GM19328 (cell line): ENCODE measurements around the gene TNNI3K.

Experiments
- ATAC-seq: cut with Tn5 transposase; IDR thresholded peaks from one replicate; pipeline ENCODE4 v1.9.1; 2021; ENCODE audit warnings: mild to moderate bottlenecking, moderate library complexity; ENCODE audit not compliant: unreplicated experiment

Gene TNNI3K

GRCh38 chr1:74280642-74281396 is 45.6 kb downstream of the TNNI3K start:
- no peak for ATAC-seq

GRCh38 chr1:74286414-74286813 is 51.2 kb downstream of the TNNI3K start:
- ATAC-seq = no peak

- ATAC-seq = no peak
Measured at GRCh38 chr1:74314438-74314837, 79.3 kb downstream of the TNNI3K start.

- ATAC-seq = no peak
Measured at GRCh38 chr1:74316302-74316701, 81.1 kb downstream of the TNNI3K start.

- ATAC-seq = no peak
Measured at GRCh38 chr1:74317663-74318062, 82.5 kb downstream of the TNNI3K start.

GRCh38 chr1:74323937-74324473 is 88.8 kb downstream of the TNNI3K start:
- no peak for ATAC-seq

- no peak for ATAC-seq
Measured at GRCh38 chr1:74324684-74325448, 89.7 kb downstream of the TNNI3K start.

- no peak for ATAC-seq
Measured at GRCh38 chr1:74328851-74329250, 93.7 kb downstream of the TNNI3K start.

- ATAC-seq = no peak
Measured at GRCh38 chr1:74333244-74333643, 98.1 kb downstream of the TNNI3K start.

GRCh38 chr1:74334147-74334546 is 99.0 kb downstream of the TNNI3K start:
- ATAC-seq = no peak

- ATAC-seq = no peak
Measured at GRCh38 chr1:74340656-74341055, 105.5 kb downstream of the TNNI3K start.

GRCh38 chr1:74341702-74342339 is 106.6 kb downstream of the TNNI3K start:
- ATAC-seq = no peak

- ATAC-seq = no peak
Measured at GRCh38 chr1:74343216-74343615, 108.0 kb downstream of the TNNI3K start.

- no peak for ATAC-seq
Measured at GRCh38 chr1:74344387-74344786, 109.2 kb downstream of the TNNI3K start.

GRCh38 chr1:74356493-74356892 is 121.3 kb downstream of the TNNI3K start:
- no peak for ATAC-seq

- ATAC-seq = no peak
Measured at GRCh38 chr1:74357150-74357549, 122.0 kb downstream of the TNNI3K start.

GRCh38 chr1:74357756-74358155 is 122.6 kb downstream of the TNNI3K start:
- no peak for ATAC-seq

GRCh38 chr1:74362691-74363090 is 127.5 kb downstream of the TNNI3K start:
- ATAC-seq = no peak

- ATAC-seq = no peak
Measured at GRCh38 chr1:74363220-74363619, 128.0 kb downstream of the TNNI3K start.

- no peak for ATAC-seq
Measured at GRCh38 chr1:74367175-74367813, 132.1 kb downstream of the TNNI3K start.

GRCh38 chr1:74368335-74368734 is 133.1 kb downstream of the TNNI3K start:
- ATAC-seq = no peak
